HL-60 (cell line): ENCODE results near the gene CDC42BPB.

Experiments
- DNase-seq, 2 experiments: peaks; one replicate each; pipeline ENCODE4 v3.0.0-alpha.2; 2010 to 2020; ENCODE audit warnings: low read depth in 1 of 2, low spot score in 1 of 2
- H3K27ac ChIP-seq: fragments of 250-450 bp; sonication (Bioruptor Pico); replicated peaks from 2 replicates; pipeline ENCODE4 v1.5.1; 2020; ENCODE audit warnings: mild to moderate bottlenecking, moderate library complexity
- H3K27me3 ChIP-seq: fragments of 250-450 bp; sonication (Bioruptor Pico); 2 replicates; pipeline ENCODE4 v1.5.1; 2021; ENCODE audit warnings: mild to moderate bottlenecking, moderate library complexity; ENCODE audit not compliant: insufficient read depth, poor library complexity, severe bottlenecking
- H3K4me3 ChIP-seq: replicated peaks from 2 replicates; pipeline ENCODE4 v1.5.1; 2011; ENCODE audit warnings: mild to moderate bottlenecking, control low read depth, low read length; ENCODE audit not compliant: insufficient read depth
- GABPA ChIP-seq: IDR thresholded peaks from 2 replicates; pipeline ENCODE4 v1.6.1; 2012; ENCODE audit warnings: low read depth
- POLR2AphosphoS5 ChIP-seq: IDR thresholded peaks from 2 replicates; pipeline ENCODE4 v1.6.1; 2012; ENCODE audit warnings: low read depth
- SPI1 ChIP-seq: IDR thresholded peaks from 2 replicates; pipeline ENCODE4 v1.6.1; 2012; ENCODE audit warnings: low read depth, mild to moderate bottlenecking, borderline replicate concordance
- TF ChIP-seq, protein P1 (sequence below): IDR thresholded peaks from one replicate; pipeline ENCODE4 v1.5.1; 2011; ENCODE audit warnings: low read length, control low read depth, inconsistent platforms; ENCODE audit not compliant: insufficient read depth
- TF ChIP-seq, protein P2 (sequence below): IDR thresholded peaks from 2 replicates; pipeline ENCODE4 v1.6.1; 2012; ENCODE audit warnings: low read depth; ENCODE audit not compliant: insufficient replicate concordance

Gene CDC42BPB

DNA sequence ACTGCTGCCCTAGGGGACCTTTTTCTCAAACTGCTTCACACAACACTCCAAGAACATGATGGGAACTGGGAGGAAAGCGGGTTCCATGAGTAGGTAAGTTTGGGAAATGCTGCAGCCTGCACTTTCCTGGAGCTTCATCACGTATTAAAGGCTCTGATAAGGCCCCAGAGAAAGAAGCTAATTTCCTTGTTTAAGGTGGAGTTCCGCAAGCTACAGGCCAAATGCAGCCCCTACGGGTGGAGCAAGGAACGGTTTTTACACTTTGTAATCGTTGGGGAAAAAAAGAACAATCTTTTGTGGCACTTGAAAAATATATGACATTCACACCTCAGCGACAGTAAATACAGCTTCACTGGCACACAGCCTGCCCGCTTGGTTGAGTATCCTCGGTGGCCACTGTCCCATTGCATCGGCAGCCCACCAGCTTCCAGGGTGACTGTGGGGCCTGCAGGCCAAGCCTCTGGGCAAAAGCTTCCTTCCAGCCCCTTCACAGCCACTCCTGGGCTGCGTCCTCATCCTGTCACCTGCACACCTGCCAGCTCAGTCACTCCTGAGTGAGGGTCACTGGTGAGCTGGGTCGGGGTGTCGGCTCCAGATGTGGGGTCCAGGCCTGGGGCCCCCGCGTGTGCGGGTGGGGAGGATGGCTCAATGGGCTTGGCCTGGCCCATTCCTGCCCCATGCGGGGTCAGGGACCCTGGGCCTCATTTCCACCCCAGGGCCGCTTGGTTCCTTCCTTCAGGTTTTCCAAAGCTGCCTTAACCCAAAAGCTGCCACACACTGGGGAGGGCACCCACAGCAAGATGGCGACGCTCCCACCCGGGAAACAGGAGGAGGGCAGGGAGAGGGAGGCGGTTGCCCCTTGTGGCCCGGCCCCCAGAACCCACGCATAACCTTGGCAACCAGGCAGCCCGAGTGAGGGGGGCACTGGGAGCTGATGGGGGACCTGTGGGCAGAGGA is 132.4 kb downstream of the CDC42BPB start:
- H3K27me3 ChIP-seq, result peaks cover 46% of the 10 kb centered on the region
- TF ChIP-seq SPI1, result no peak
- TF ChIP-seq GABPA, result no peak
- TF ChIP-seq, protein P1, sequence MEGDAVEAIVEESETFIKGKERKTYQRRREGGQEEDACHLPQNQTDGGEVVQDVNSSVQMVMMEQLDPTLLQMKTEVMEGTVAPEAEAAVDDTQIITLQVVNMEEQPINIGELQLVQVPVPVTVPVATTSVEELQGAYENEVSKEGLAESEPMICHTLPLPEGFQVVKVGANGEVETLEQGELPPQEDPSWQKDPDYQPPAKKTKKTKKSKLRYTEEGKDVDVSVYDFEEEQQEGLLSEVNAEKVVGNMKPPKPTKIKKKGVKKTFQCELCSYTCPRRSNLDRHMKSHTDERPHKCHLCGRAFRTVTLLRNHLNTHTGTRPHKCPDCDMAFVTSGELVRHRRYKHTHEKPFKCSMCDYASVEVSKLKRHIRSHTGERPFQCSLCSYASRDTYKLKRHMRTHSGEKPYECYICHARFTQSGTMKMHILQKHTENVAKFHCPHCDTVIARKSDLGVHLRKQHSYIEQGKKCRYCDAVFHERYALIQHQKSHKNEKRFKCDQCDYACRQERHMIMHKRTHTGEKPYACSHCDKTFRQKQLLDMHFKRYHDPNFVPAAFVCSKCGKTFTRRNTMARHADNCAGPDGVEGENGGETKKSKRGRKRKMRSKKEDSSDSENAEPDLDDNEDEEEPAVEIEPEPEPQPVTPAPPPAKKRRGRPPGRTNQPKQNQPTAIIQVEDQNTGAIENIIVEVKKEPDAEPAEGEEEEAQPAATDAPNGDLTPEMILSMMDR, result no peak
- TF ChIP-seq POLR2AphosphoS5, result no peak
- H3K27ac ChIP-seq, result no peak overlapping the region
- DNase-seq, result no peak
- H3K4me3 ChIP-seq, result no peak overlapping the region

DNA sequence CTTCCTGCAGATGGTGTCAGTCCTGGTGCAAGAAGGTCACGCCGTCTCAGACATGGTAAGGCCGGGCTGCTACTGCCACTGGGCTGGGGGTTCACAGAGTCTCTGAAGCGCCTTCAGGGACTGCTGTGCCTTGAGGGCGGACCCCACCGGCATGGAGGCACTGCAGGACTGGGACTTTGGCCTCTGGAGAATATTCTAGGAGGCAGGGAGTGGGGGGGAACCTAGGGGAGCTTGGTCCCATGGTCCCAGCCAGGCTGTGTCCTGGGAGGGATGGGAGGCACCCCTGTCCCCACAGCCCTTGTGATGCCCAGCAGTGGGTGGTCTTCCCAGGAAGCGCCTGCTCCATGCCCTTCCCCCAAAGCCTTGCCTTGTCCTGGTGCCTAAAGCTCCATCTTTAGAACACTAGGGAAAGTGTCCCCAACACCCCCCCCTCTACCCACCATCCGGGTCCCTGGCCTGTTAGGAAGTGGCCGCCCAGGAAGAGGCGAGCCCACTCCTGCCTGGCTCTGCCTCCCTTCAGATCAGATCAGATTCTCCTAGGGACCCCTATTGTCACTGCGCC is 133.3 kb downstream of the CDC42BPB start:
- no peak overlapping the region for H3K27ac ChIP-seq
- TF ChIP-seq POLR2AphosphoS5, result no peak
- TF ChIP-seq GABPA, result no peak
- TF ChIP-seq, protein P1, result no peak
- H3K4me3 ChIP-seq, result no peak overlapping the region
- peaks cover 41% of the 10 kb centered on the region for H3K27me3 ChIP-seq
- no peak for DNase-seq

DNA sequence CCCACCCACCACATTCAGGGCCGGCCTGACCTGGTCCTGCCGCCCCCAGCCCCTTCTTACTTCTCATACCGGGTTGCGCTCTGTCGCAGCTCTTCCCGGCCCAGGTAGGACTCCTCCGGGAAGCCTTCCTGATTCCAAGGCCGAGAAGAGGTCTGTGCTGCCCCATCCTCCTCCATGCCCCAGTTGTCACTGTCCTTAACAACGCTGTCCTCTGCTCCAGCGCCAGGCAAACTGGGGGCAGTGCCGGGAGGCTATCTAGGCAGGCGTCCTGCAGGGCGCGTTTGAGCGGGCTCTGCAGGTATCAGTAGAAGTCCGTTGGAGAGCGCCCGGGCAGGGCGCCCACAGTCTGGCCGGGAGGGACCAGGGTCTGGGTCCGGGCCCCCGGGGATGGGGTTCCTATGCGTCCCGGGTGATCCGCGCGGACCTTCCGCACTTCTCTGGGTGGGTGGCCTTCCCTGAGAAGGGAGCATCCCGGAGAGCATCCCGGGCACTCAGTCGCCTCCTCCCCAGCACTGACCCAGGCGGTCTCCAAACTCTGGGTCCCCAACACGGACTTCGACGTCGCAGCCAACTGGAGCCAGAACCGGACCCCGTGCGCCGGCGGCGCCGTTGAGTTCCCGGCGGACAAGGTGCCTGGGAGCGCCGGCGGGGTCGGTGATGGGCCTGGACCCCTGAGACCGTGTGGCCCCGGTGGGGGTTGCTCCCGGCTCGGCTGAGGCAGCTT is 134.0 kb downstream of the CDC42BPB start:
- H3K4me3 ChIP-seq, result no peak overlapping the region
- no peak overlapping the region for H3K27ac ChIP-seq
- H3K27me3 ChIP-seq, result peaks cover 35% of the 10 kb centered on the region
- TF ChIP-seq POLR2AphosphoS5 (no peak), SPI1 (no peak), GABPA (no peak)
- TF ChIP-seq, protein P1, result no peak
- TF ChIP-seq, protein P2, sequence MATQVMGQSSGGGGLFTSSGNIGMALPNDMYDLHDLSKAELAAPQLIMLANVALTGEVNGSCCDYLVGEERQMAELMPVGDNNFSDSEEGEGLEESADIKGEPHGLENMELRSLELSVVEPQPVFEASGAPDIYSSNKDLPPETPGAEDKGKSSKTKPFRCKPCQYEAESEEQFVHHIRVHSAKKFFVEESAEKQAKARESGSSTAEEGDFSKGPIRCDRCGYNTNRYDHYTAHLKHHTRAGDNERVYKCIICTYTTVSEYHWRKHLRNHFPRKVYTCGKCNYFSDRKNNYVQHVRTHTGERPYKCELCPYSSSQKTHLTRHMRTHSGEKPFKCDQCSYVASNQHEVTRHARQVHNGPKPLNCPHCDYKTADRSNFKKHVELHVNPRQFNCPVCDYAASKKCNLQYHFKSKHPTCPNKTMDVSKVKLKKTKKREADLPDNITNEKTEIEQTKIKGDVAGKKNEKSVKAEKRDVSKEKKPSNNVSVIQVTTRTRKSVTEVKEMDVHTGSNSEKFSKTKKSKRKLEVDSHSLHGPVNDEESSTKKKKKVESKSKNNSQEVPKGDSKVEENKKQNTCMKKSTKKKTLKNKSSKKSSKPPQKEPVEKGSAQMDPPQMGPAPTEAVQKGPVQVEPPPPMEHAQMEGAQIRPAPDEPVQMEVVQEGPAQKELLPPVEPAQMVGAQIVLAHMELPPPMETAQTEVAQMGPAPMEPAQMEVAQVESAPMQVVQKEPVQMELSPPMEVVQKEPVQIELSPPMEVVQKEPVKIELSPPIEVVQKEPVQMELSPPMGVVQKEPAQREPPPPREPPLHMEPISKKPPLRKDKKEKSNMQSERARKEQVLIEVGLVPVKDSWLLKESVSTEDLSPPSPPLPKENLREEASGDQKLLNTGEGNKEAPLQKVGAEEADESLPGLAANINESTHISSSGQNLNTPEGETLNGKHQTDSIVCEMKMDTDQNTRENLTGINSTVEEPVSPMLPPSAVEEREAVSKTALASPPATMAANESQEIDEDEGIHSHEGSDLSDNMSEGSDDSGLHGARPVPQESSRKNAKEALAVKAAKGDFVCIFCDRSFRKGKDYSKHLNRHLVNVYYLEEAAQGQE, result no peak
- no peak for DNase-seq

DNA sequence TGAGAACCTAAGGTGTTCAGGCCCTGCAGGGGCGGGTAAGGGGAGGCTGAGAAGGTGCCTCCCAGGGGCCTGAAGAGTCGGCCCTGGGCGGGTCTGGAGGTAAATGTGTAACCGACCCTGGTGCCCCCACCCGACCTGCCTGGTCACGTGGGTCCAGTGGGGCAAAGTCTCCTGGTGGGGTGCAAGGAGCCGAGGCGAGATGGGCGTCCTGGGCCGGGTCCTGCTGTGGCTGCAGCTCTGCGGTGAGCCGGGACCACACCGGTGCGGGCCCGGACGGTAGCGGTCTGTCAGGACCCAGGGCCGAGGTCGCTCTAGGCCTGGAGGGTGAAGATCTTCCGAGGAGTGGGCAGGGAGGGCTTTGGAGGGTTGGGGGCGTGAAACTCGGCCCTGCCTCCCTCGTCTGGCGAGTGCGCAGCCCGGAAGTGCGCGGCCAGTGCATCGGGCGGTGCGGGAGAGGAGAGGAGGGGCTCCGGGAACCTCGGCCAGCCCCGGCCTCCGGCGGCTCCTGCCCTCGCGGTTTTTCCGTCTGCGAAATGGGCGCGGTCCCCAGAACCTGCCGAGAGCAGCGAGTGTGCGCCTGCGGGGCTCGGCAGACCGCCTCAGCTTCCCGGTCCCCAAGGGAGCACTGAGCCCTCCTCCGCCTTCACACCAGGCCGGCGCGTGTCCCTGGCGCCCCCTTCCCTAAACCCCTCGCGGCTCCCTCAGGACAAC is 134.7 kb downstream of the CDC42BPB start, which contains the start of gene AMN:
AMN (plus strand) TSS at position 174 of the 711 bp plus-strand sequence; CDS start at position 200, 26 bp downstream.
- TF ChIP-seq SPI1, result no peak
- DNase-seq, result no peak
- Histone ChIP-seq H3K4me3 (no peak within 1 kb of the TSS), H3K27ac (no peak within 1 kb of the TSS), H3K27me3 (peaks cover 30% of the 10 kb centered on the region)
